GM19193 (cell line): ENCODE measurements around the gene TK1.

Experiments
- POLR2A ChIP-seq: IDR thresholded peaks from 4 replicates; pipeline ENCODE4 v1.6.1; 2011; ENCODE audit not compliant: insufficient read depth, insufficient read length; ENCODE audit errors: extremely low read depth

The TK1 gene, protein sequence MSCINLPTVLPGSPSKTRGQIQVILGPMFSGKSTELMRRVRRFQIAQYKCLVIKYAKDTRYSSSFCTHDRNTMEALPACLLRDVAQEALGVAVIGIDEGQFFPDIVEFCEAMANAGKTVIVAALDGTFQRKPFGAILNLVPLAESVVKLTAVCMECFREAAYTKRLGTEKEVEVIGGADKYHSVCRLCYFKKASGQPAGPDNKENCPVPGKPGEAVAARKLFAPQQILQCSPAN

DNA sequence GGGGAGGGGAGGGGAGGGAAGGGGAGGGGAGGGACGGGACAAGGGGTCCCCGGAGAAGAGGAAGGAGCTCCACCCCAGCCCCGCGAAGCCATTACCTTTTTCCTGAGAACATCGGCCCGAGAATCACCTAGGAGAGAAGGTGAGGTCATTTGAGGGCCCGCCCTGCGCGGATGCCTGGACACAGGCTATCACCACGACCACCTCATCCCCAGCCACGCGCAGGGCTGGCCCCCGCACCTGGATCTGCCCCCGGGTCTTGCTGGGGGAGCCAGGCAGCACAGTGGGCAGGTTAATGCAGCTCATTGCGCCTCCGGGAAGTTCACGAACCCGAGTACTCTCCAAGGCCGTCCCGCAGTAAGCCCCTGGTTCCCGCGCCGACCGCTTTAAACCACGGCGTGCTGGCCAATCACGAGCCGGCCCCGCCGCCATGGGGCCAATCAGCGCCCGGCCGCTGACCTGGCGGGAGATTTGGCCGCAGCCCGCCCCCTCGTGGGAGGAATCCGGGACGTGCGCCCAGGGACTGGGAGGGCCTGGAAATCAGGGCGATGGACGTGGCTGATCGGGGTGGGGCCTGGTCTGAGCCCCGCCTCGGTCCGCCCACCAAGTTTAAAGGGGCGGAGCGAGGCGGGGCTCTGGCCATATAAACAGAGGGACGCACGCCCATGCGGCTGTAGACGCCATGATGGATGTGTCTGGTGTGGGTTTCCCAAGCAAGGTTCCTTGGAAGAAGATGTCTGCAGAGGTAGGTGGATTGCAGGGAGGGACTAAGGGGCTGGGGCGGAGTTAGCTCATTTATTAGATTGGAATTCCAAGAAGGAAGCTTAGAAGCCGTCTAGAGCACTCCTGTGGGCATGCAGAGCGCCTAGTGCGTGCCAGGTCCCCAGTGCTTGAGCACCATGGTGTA is at the start of gene TK1, which contains the start of gene AFMID:
Gene TK1, minus strand, starts transcription at position 361 of the 904 bp plus-strand sequence. Its CDS starts 58 bp downstream, at position 303.
Gene AFMID, plus strand, starts transcription at position 671 of the 904 bp plus-strand sequence. Its CDS starts 9 bp downstream, at position 680.
- peak; percentile 85 for TF ChIP-seq POLR2A

DNA sequence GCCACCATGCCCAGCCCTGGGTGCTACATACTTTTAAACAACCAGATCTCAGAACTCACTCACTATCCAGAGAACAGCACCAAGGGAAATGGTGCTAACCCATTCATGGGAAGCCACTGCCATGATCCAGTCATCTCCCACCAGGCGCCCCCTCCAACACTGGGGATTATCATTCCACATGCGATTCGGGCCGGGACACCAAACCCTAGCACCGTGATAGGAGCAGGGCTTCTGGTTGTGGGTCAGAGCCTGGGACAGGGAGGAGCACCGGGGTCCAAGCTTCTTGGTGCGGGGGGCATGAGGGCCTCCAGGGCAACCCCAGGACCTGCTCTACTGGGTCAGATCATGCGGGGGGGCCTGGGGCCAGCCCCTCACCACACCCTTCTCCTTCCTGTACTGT is 49.0 kb upstream of the TK1 start:
- no peak for TF ChIP-seq POLR2A

DNA sequence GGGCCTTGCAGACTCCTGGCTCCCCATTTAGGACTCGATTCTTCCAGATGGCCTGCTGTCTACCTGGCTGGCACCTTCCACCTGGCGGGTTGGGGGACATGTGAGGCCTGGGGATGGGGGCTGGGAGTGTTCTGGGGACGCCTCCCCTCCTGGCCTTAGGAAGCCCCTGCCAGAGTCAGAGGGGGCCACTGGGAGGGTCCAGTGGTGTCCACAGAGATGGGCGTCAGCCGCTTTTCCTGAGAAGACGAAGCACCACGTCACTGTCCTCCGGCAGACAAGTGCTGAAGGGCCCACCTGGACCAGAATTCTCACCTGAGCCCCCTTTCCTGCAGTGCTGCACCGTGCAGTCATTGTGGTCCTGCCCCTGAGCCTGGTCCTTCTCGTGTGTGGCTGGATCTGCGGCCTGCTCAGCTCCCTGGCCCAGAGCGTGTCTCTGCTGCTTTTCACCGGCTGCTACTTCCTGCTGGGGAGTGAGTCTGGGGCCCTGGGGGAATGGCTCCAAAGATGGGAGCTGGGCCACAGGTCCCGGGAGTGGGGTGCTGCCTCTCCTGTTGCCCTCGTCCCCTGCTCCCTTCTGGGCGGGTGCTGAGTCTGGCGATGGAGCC is 47.5 kb upstream of the TK1 start:
- TF ChIP-seq POLR2A: no peak

GRCh38 chr17:78233678-78234077 is 46.8 kb upstream of the TK1 start:
- TF ChIP-seq POLR2A: no peak

DNA sequence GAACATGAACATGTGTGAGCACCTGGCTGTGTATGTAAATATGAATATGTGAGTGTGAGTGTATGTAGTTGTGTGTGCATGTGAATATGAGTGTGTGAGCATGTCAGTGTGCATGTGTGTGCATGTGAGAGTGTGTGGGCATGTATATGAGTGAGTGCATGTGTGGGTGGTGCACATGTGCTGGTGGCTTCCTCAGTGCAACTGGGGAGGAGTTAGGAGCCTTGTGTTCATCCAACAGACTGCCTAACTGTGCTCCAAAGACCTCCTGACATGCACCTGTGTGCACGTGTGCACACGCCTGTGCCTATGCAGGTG is 46.0 kb upstream of the TK1 start:
- no peak for TF ChIP-seq POLR2A

GRCh38 chr17:78231991-78232858 is 45.4 kb upstream of the TK1 start:
- no peak for TF ChIP-seq POLR2A

GRCh38 chr17:78230996-78231935 is 44.4 kb upstream of the TK1 start, which contains the start of gene TMEM235:
Gene TMEM235, plus strand, starts transcription at chr17:78231631. Its CDS starts 393 bp downstream, at chr17:78232024.
- no peak for TF ChIP-seq POLR2A

GRCh38 chr17:78230252-78230962 is 43.6 kb upstream of the TK1 start:
- TF ChIP-seq POLR2A: no peak

DNA sequence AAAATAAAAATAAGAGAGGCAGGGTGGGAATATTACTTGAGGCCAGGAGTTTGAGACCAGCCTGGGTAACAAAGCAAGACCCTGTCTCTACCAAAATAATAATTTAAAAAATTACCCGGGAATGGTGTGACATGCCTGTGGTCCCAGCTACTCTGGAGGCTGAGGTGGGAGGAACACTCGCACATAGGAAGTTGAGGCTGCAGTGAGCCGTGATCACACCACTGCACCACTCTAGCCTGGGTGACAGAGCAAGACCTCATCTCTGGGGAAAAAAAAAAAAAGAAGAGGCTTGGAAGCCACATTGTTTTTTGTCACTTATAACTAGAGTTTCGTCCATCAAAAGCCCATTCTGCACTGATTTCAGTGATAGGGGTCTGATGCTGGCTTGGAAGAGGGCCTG is 41.3 kb upstream of the TK1 start:
- no peak for TF ChIP-seq POLR2A

GRCh38 chr17:78227455-78227916 is 40.6 kb upstream of the TK1 start:
- TF ChIP-seq POLR2A: no peak

GRCh38 chr17:78226759-78227454 is 40.1 kb upstream of the TK1 start:
- TF ChIP-seq POLR2A: no peak

GRCh38 chr17:78226055-78226758 is 39.4 kb upstream of the TK1 start:
- no peak for TF ChIP-seq POLR2A
